HepG2 (cell line): ENCODE measurements around the gene GLE1. TPM values are rescaled to one million over a fixed set of nuclear protein-coding genes. Genes with fewer than 3 reads are reported as not detected.

Source experiments
- ATAC-seq: fragments of 200-7000 bp; cut with Tn5 transposase; 3 replicates; pipeline ENCODE4 v1.9.1; 2020; ENCODE audit warnings: mild to moderate bottlenecking, moderate library complexity
- BruUV-seq: library from RNA; stranded (reverse); fragments of 400-500 nt; replicated peaks from 2 replicates; lab custom pipeline; 2021; lab: Mats Ljungman, UMichigan
- CTCF ChIA-PET: fragments of 300-600 bp; formaldehyde crosslinking; extraction: SDS; loops from one replicate; lab custom pipeline; 2021; ENCODE audit warnings: low total read pairs, inconsistent platforms, low intra/inter-chr PET ratio; lab: Yijun Ruan, JAX
- POLR2A ChIA-PET: fragments of 350-600 bp; sonication (Branson Sonifier 250); formaldehyde crosslinking; loops from one replicate; lab custom pipeline; 2020; ENCODE audit warnings: antibody characterized with exemption, inconsistent platforms; lab: Yijun Ruan, JAX
- DNase-seq: peaks from one replicate; pipeline ENCODE4 v3.0.0-alpha.2; 2015; ENCODE audit warnings: low spot score
- FAIRE-seq: peaks from 3 replicates; lab custom pipeline; 2011; peaks lifted over from hg19 to GRCh38; lab: Jason Lieb, UNC
- H2AFZ ChIP-seq: one replicate; pipeline ENCODE4 v1.6.1; 2011; ENCODE audit warnings: low read length, inconsistent platforms
- H3K27ac ChIP-seq: fragments of 300-600 bp; 3 replicates; pipeline ENCODE4 v1.8.0; 2011; ENCODE audit warnings: mixed run types, mild to moderate bottlenecking, mixed read lengths, low read length, inconsistent platforms; ENCODE audit not compliant: insufficient read depth; ENCODE audit errors: extremely low read length
- H3K27me3 ChIP-seq, 2 experiments: fragments of 200-600 bp in 1 of 2; 2 replicates in 1 of 2; 3 replicates in 1 of 2; pipeline versions ENCODE4 v1.6.0 to v1.8.0; 2011; ENCODE audit warnings: low read length in 2 of 2, mild to moderate bottlenecking in 2 of 2, moderate library complexity in 2 of 2, inconsistent platforms in 1 of 2; ENCODE audit not compliant: insufficient read depth in 2 of 2, control insufficient read depth in 1 of 2
- H3K36me3 ChIP-seq, 2 experiments: fragments of 200-600 bp in 1 of 2; replicated peaks in 1 of 2; 2 replicates in 1 of 2; 3 replicates in 1 of 2; pipeline versions ENCODE4 v1.5.1 to v1.8.0; 2011; ENCODE audit warnings: low read length in 2 of 2, inconsistent platforms in 1 of 2; ENCODE audit not compliant: insufficient read depth in 2 of 2, control insufficient read depth in 1 of 2
- H3K4me1 ChIP-seq: 2 replicates; pipeline ENCODE4 v1.5.1; 2012; ENCODE audit warnings: low read length, inconsistent platforms; ENCODE audit not compliant: insufficient read depth
- H3K4me2 ChIP-seq: 2 replicates; pipeline ENCODE4 v1.6.0; 2011; ENCODE audit warnings: low read depth, low read length, inconsistent platforms
- H3K4me3 ChIP-seq, 3 experiments: fragments of 200-600 bp in 1 of 3; sonication (generic), shearing (Covaris generic) in 1 of 3; replicated peaks in 1 of 3; 2 replicates each; pipeline ENCODE4 v1.5.1; 2011 to 2016; ENCODE audit warnings: low read length in 3 of 3, inconsistent platforms in 2 of 3, low read depth in 2 of 3, mild to moderate bottlenecking in 2 of 3, control low read depth in 1 of 3, mixed read lengths in 1 of 3; ENCODE audit not compliant: insufficient read depth in 1 of 3
- H3K79me2 ChIP-seq: one replicate; pipeline ENCODE4 v1.6.1; 2011; ENCODE audit warnings: low read length, inconsistent platforms; ENCODE audit not compliant: insufficient read depth
- H3K9ac ChIP-seq: 2 replicates; pipeline ENCODE4 v1.6.0; 2011; ENCODE audit warnings: mild to moderate bottlenecking, low read depth, low read length, inconsistent platforms; ENCODE audit not compliant: insufficient read depth
- H3K9me3 ChIP-seq: 2 replicates; pipeline ENCODE4 v1.5.1; 2012; ENCODE audit warnings: mild to moderate bottlenecking, low read length
- H4K20me1 ChIP-seq: 2 replicates; pipeline ENCODE4 v1.6.0; 2011; ENCODE audit warnings: inconsistent platforms, mild to moderate bottlenecking, low read length, moderate library complexity; ENCODE audit not compliant: insufficient read depth
- CEBPG ChIP-seq: IDR thresholded peaks from 2 replicates; pipeline ENCODE4 v1.6.1; 2016
- GLMP ChIP-seq: sonication (generic); formaldehyde crosslinking; IDR thresholded peaks from 2 replicates; pipeline ENCODE4 v1.9.0; 2021; ENCODE audit warnings: missing genetic modification reagents, mild to moderate bottlenecking, borderline replicate concordance
- HMG20A ChIP-seq: IDR thresholded peaks from 2 replicates; pipeline ENCODE4 v1.6.1; 2016; ENCODE audit warnings: borderline replicate concordance
- HMGA1 ChIP-seq: sonication (generic); formaldehyde crosslinking; conservative IDR thresholded peaks from 2 replicates; pipeline ENCODE4 v1.4.0; 2020; ENCODE audit warnings: missing genetic modification reagents
- KMT2A ChIP-seq: sonication (generic); formaldehyde crosslinking; IDR thresholded peaks from 2 replicates; pipeline ENCODE4 v1.4.0; 2020; ENCODE audit warnings: missing genetic modification reagents
- NCOA1 ChIP-seq: sonication (generic); formaldehyde crosslinking; IDR thresholded peaks from 2 replicates; pipeline ENCODE4 v1.9.0; 2021; ENCODE audit warnings: missing genetic modification reagents
- NR2F1 ChIP-seq, 2 experiments: fragments of 450-650 bp in 1 of 2; formaldehyde crosslinking in 1 of 2; IDR thresholded peaks; 2 replicates each; pipeline versions ENCODE4 v1.5.0 to v1.6.1; 2016 to 2020; ENCODE audit warnings: mild to moderate bottlenecking in 1 of 2, missing compliant biosample characterization in 1 of 2, missing genetic modification reagents in 1 of 2, moderate library complexity in 1 of 2
- SOX13 ChIP-seq, 3 experiments: fragments of 450-650 bp in 1 of 3; sonication (generic) in 1 of 3; formaldehyde crosslinking in 1 of 3; IDR thresholded peaks in 2 of 3; conservative IDR thresholded peaks in 1 of 3; 2 replicates each; pipeline versions ENCODE4 v1.5.0 to v1.6.1; 2016 to 2020; ENCODE audit warnings: antibody characterized with exemption in 1 of 3, mild to moderate bottlenecking in 1 of 3, missing compliant biosample characterization in 1 of 3, missing genetic modification reagents in 1 of 3, moderate library complexity in 1 of 3
- SOX5 ChIP-seq: IDR thresholded peaks from 2 replicates; pipeline ENCODE4 v1.6.1; 2016; ENCODE audit warnings: borderline replicate concordance
- ZNF124 ChIP-seq: sonication (generic); formaldehyde crosslinking; IDR thresholded peaks from 2 replicates; pipeline ENCODE4 v1.4.0; 2020; ENCODE audit warnings: missing genetic modification reagents
- ZNF414 ChIP-seq: sonication (generic); formaldehyde crosslinking; IDR thresholded peaks from 2 replicates; pipeline ENCODE4 v1.5.0; 2020; ENCODE audit warnings: missing genetic modification reagents
- ZNF446 ChIP-seq: sonication (generic); formaldehyde crosslinking; IDR thresholded peaks from 2 replicates; pipeline ENCODE4 v1.5.0; 2020; ENCODE audit warnings: mild to moderate bottlenecking, missing genetic modification reagents
- ZNF547 ChIP-seq: sonication (generic); formaldehyde crosslinking; IDR thresholded peaks from 2 replicates; pipeline ENCODE4 v1.5.1; 2020; ENCODE audit warnings: mild to moderate bottlenecking, missing genetic modification reagents
- WGBS: methylation state at CpG from one replicate; pipeline ENCODE4 v1.1.6; 2017; ENCODE audit warnings: low lambda C conversion rate; 5-methylcytosine and 5-hydroxymethylcytosine counted together
- in situ Hi-C: cut with HindIII; loops from 2 replicates; pipeline ENCODE4 v1.10.0; 2017; ENCODE audit warnings: low pct_unique_long_range_greater_than_20kb; ENCODE audit not compliant: extremely low pct_ligation_motif_present
- intact Hi-C: fragments of 100-400 bp; cut with micrococcal nuclease; formaldehyde crosslinking; loops from one replicate; pipeline ENCODE4 v1.10.0; 2022; ENCODE audit not compliant: unreplicated experiment
- polyA plus RNA-seq, 8 experiments: library from polyadenylated mRNA; depleted of rRNA in 3 of 8; stranded (reverse) in 7 of 8; unstranded in 1 of 8; fragments of >200 nt; fragmentation: Illumina TruSeq in 4 of 8; extraction: Trizol in 4 of 8; gene quantifications; 2 replicates each; pipeline versions ENCODE4 v1.2.1 to v1.2.3, GENCODE V29; 2011 to 2016; ENCODE audit warnings: low read depth in 4 of 8, missing spikeins in 1 of 8, mixed read lengths in 1 of 8; ENCODE audit not compliant: insufficient read depth in 1 of 8
- total RNA-seq, 5 experiments: library from RNA; depleted of rRNA; stranded (reverse); fragments of >200 nt; fragmentation: Illumina TruSeq; extraction: Trizol; gene quantifications; 2 replicates each; pipeline ENCODE4 v1.2.3, GENCODE V29; 2016; ENCODE audit warnings: low read depth in 1 of 5
- TF ChIP-seq, protein P1 (sequence below): sonication (generic); formaldehyde crosslinking; IDR thresholded peaks from 2 replicates; pipeline ENCODE4 v1.5.0; 2020; ENCODE audit warnings: mild to moderate bottlenecking, missing genetic modification reagents

Gene GLE1
- total and polyA plus RNA-seq, 2 of the 13 experiments (the other 11 are each of a cell fraction or from before 2014, with no cell fraction given) = 14.7 to 28.8 TPM

DNA sequence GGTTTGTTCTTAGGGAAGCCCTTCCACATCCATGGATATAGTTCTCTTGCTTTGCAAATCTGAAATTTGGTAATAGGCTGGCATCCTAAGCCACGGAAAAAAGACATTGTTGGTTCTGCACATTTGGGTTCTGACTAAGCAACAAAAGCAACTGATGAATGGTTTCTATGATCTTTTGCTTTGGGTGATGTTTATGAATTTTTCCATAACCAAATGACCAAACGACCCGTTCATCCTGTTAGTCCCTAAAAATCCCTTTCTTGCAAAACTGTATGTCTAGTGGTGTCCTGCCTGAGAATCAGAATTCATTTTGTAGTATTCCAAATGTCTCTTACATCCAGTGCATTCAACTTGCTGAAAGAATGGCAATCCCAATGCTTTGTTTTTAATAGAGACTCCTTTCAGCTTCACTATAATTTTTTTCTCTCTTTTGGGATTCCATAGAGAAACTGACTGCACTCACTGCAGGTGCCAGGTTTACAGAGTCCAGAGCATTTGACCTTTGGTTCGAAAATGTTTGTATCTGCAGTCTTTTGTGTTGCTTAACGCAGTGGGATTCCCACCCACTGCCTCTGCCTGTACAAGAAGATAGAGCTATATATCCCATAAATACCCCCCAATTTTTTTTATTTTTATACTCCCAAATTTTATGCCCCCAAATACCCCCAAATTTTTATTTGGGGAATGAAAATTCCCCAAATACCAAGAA lies 52.6 kb downstream of the GLE1 start (continued):
- TF ChIP-seq ZNF414 (CRISPR knock-in tag) = no peak
- peak; percentile 43; the same call in 1 of the 2 replicates for TF ChIP-seq HMG20A
- peak in 1 of 2 experiments; percentile 44; a peak in 2 of 4 replicates for TF ChIP-seq NR2F1 (CRISPR knock-in tag; IDR thresholded peaks at IDR 0.05)
- TF ChIP-seq SOX5 (CRISPR knock-in tag) = 0 out of 2 replicates have a peak, but pooled peaks have one; percentile 33
- TF ChIP-seq CEBPG (CRISPR knock-in tag) = peak; percentile 88
- TF ChIP-seq ZNF547 (CRISPR knock-in tag) = no peak
- TF ChIP-seq SOX13 (IDR thresholded peaks at IDR 0.05) = no peak
- TF ChIP-seq SOX13 (CRISPR knock-in tag; conservative IDR thresholded peaks at IDR 0.05 in 1 of 2, IDR thresholded peaks at IDR 0.05 in 1 of 2) = peak in 1 of 2 experiments; percentile 57; a peak in 2 of 4 replicates
- TF ChIP-seq ZNF124 (CRISPR knock-in tag) = no peak
- no peak for TF ChIP-seq ZNF446
- TF ChIP-seq NCOA1 (CRISPR knock-in tag) = no peak

- Histone ChIP-seq H3K9ac (no peak overlapping the region), H2AFZ (no peak overlapping the region)
- TF ChIP-seq, protein P1, sequence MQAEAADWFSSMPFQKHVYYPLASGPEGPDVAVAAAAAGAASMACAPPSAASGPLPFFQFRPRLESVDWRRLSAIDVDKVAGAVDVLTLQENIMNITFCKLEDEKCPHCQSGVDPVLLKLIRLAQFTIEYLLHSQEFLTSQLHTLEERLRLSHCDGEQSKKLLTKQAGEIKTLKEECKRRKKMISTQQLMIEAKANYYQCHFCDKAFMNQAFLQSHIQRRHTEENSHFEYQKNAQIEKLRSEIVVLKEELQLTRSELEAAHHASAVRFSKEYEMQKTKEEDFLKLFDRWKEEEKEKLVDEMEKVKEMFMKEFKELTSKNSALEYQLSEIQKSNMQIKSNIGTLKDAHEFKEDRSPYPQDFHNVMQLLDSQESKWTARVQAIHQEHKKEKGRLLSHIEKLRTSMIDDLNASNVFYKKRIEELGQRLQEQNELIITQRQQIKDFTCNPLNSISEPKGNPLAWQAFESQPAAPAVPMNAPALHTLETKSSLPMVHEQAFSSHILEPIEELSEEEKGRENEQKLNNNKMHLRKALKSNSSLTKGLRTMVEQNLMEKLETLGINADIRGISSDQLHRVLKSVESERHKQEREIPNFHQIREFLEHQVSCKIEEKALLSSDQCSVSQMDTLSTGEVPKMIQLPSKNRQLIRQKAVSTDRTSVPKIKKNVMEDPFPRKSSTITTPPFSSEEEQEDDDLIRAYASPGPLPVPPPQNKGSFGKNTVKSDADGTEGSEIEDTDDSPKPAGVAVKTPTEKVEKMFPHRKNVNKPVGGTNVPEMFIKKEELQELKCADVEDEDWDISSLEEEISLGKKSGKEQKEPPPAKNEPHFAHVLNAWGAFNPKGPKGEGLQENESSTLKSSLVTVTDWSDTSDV (CRISPR knock-in tag) = no peak
- TF ChIP-seq GLMP = no peak
- TF ChIP-seq HMGA1 (CRISPR knock-in tag) = no peak
- TF ChIP-seq KMT2A (CRISPR knock-in tag) = 0 out of 2 replicates have a peak, but pooled peaks have one; percentile 29
Observed at GRCh38 chr9:128558431-128559310, 54.2 kb downstream of the GLE1 start.

More at GRCh38 chr9:128558431-128559310, 54.2 kb downstream of the GLE1 start:
- CTCF ChIA-PET = no interaction called here
- Histone ChIP-seq H4K20me1 (peaks cover 24% of the 10 kb centered on the region), H3K4me3 (no peak overlapping the region; a peak in 1 of 6 replicates), H3K27me3 (no peaks in the 10 kb centered on the region), H3K4me1 (peaks cover 60% of the 10 kb centered on the region), H3K79me2 (peaks cover 48% of the 10 kb centered on the region), H3K4me2 (peak overlapping the region; percentile 46), H3K36me3 (no peaks in the 10 kb centered on the region), H3K27ac (no peak overlapping the region), H3K9me3 (no peaks in the 10 kb centered on the region)
- WGBS = 15% methylated on average over 11 of the region's 12 CpGs
- in situ Hi-C loops = no loop called here
- peak; percentile 74 for ATAC-seq
- POLR2A ChIA-PET = no interaction called here
- peak; percentile 32 for FAIRE-seq
- BruUV-seq = no TSS peak
- DNase-seq = peak; percentile 53
- intact Hi-C loops = loop anchor here (5.0 kb wide), 1 partner anchor 121 kb away; no protein-coding TSS in a partner anchor
